ENCODE measurements around the gene DLG2. TPM values are rescaled to one million over a fixed set of nuclear protein-coding genes. Genes with fewer than 3 reads are reported as not detected.

The DLG2 gene
- total and polyA plus RNA-seq, 2 of the 8 experiments (the other 6 are each of a cell fraction or from before 2014, with no cell fraction given): 1.7 to 14.3 TPM

DNA sequence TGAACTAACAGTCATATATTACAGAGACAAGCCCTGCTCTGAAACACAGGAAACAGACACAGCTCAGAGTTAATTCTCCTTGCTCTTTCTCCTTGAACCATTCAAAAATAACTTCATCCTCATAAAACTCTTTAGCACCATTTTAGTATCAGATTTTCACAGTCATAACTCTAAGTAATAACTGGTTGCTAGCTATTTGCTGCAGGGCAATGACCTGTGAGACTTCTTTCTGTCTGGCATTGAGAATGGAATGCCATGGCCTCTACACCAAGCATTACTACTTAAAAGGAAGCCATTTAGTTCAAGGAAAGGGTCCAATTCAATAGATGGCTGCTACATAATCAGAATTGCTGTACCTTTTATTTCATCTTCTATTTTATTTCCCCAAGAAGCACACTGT is 2154.3 kb downstream of the DLG2 start:
- no peak for TF ChIP-seq RBBP5 (IDR thresholded peaks at IDR 0.05; ENCODE audit: borderline replicate concordance, low read depth, low read length)
- H3K56ac ChIP-seq (replicated peaks; ENCODE audit: insufficient read length, low read depth, low read length): no peak overlapping the region
- H2BK120ac ChIP-seq (replicated peaks; ENCODE audit: low read depth, low read length): no peak overlapping the region
- no peak overlapping the region for H3K18ac ChIP-seq (ENCODE audit: extremely low read depth, low read length)
- DNase-seq (ENCODE audit: low read depth in 1 of 2, low spot score in 2 of 2) (no peak), FAIRE-seq (no peak)
- H4K20me1 ChIP-seq (replicated peaks in 1 of 2; ENCODE audit: control insufficient read depth in 1 of 2, insufficient read depth in 2 of 2, low read length in 2 of 2): no peaks in the 10 kb centered on the region
- no peak overlapping the region for H2BK20ac ChIP-seq (ENCODE audit: low read length)
- H3K23me2 ChIP-seq (ENCODE audit: low read depth, low read length): no peaks in the 10 kb centered on the region
- no peak overlapping the region for H3K23ac ChIP-seq (ENCODE audit: insufficient read length)
- POLR2A ChIA-PET (ENCODE audit: partially characterized antibody): interaction anchor here (1.0 kb wide), 1 partner anchor 11 kb away, joined by 3 read pairs; no protein-coding TSS in a partner anchor
- no peak overlapping the region for H2BK12ac ChIP-seq (ENCODE audit: low read depth, low read length)
- CTCF ChIA-PET (ENCODE audit: partially characterized antibody): interaction anchor here (0.9 to 1.3 kb wide), 4 partner anchors 11 to 180 kb away, joined by 3 read pairs; no protein-coding TSS in a partner anchor
- H2BK15ac ChIP-seq (ENCODE audit: low read length): no peak overlapping the region
- no peak overlapping the region for H3K27ac ChIP-seq (ENCODE audit: low read depth, low read length)
- no peaks in the 10 kb centered on the region for H3K79me1 ChIP-seq (ENCODE audit: low read depth, low read length)
- no peaks in the 10 kb centered on the region for H3K4me1 ChIP-seq (replicated peaks in 1 of 4; ENCODE audit: control insufficient read depth in 3 of 4, insufficient read depth in 4 of 4, low read length in 3 of 4)
- H4K8ac ChIP-seq (ENCODE audit: extremely low read depth, insufficient read depth, low read length): no peak overlapping the region
- H2AFZ ChIP-seq (ENCODE audit: low read length): no peak overlapping the region
- no peaks in the 10 kb centered on the region for H3K9me3 ChIP-seq (ENCODE audit: insufficient read depth in 2 of 2, low read depth in 1 of 2, low read length in 1 of 2)
- no peak overlapping the region for H3K14ac ChIP-seq (ENCODE audit: insufficient read length)
- no peak overlapping the region for H2AK5ac ChIP-seq (ENCODE audit: low read depth, low read length)
- H4K5ac ChIP-seq (ENCODE audit: insufficient read length, low read depth, low read length): no peak overlapping the region
- H4K91ac ChIP-seq (replicated peaks; ENCODE audit: insufficient read length, low read length): no peak overlapping the region
- H3K36me3 ChIP-seq (ENCODE audit: control insufficient read depth in 2 of 4, insufficient read depth in 4 of 4, low read length in 3 of 4): no peaks in the 10 kb centered on the region
- no peak overlapping the region for H3K4me2 ChIP-seq (ENCODE audit: insufficient read depth in 1 of 2, low read depth in 2 of 2, low read length in 2 of 2)
- H3K79me2 ChIP-seq (ENCODE audit: control insufficient read depth in 1 of 2, insufficient read depth in 2 of 2, low read length in 2 of 2): no peaks in the 10 kb centered on the region
- H3K4me3 ChIP-seq (ENCODE audit: extremely low read depth in 1 of 4, insufficient read depth in 2 of 4, low read depth in 3 of 4, low read length in 4 of 4): no peak overlapping the region
- H3K9ac ChIP-seq (replicated peaks in 1 of 4; ENCODE audit: extremely low read depth in 1 of 4, low read depth in 3 of 4, low read length in 3 of 4): no peak overlapping the region
- no peaks in the 10 kb centered on the region for H3K27me3 ChIP-seq (replicated peaks in 1 of 4; ENCODE audit: control insufficient read depth in 3 of 4, extremely low read depth in 1 of 4, insufficient read depth in 3 of 4, low read length in 3 of 4)
- H2BK5ac ChIP-seq (ENCODE audit: low read depth, low read length): no peak overlapping the region
- H3K4ac ChIP-seq (replicated peaks; ENCODE audit: insufficient read length, low read depth, low read length): no peak overlapping the region
